ENCODE data around the gene RAB38.

RAB38 gene

GRCh38 chr11:88157370-88157769 lies 17.9 kb downstream of the RAB38 start:
- DNase-seq, result no peak
- no peaks in the 10 kb centered on the region for H3K36me3 ChIP-seq
- no peak overlapping the region for H3K4me3 ChIP-seq (ENCODE audit: low read depth, low read length)
- H3K27me3 ChIP-seq (ENCODE audit: insufficient read depth, low read depth, severe bottlenecking), result no peaks in the 10 kb centered on the region
- H3K9me3 ChIP-seq (ENCODE audit: severe bottlenecking), result peaks cover 2% of the 10 kb centered on the region
- no peak overlapping the region for H3K27ac ChIP-seq
- TF ChIP-seq, protein P1, sequence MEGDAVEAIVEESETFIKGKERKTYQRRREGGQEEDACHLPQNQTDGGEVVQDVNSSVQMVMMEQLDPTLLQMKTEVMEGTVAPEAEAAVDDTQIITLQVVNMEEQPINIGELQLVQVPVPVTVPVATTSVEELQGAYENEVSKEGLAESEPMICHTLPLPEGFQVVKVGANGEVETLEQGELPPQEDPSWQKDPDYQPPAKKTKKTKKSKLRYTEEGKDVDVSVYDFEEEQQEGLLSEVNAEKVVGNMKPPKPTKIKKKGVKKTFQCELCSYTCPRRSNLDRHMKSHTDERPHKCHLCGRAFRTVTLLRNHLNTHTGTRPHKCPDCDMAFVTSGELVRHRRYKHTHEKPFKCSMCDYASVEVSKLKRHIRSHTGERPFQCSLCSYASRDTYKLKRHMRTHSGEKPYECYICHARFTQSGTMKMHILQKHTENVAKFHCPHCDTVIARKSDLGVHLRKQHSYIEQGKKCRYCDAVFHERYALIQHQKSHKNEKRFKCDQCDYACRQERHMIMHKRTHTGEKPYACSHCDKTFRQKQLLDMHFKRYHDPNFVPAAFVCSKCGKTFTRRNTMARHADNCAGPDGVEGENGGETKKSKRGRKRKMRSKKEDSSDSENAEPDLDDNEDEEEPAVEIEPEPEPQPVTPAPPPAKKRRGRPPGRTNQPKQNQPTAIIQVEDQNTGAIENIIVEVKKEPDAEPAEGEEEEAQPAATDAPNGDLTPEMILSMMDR (IDR thresholded peaks at IDR 0.05; ENCODE audit: low read depth, low read length), result no peak

DNA sequence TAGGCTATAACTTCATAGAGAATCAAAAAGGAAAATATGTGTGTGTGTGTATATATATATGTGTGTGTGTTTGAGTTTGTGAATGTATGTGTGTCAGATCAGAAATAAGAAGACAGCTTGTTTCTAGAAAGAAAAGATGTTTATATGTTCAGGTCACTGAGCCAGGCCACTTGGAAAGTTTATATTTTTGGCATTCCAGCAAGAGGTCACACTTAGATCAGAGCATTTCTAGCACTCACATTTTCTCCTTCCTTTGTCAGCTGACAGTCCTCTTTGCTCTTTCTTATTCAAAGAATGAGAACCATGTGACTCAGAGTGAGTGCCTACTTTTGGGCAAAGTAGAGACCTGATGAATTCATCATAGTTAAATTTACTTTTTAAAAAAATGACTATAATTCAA lies 22.9 kb downstream of the RAB38 start:
- Histone ChIP-seq H3K27me3 (ENCODE audit: insufficient read depth, low read depth, severe bottlenecking) (no peaks in the 10 kb centered on the region), H3K9me3 (ENCODE audit: severe bottlenecking) (peaks cover 2% of the 10 kb centered on the region), H3K27ac (no peak overlapping the region), H3K4me3 (ENCODE audit: low read depth, low read length) (no peak overlapping the region), H3K36me3 (no peaks in the 10 kb centered on the region)
- TF ChIP-seq, protein P1 (IDR thresholded peaks at IDR 0.05; ENCODE audit: low read depth, low read length), result no peak
- no peak for DNase-seq

DNA sequence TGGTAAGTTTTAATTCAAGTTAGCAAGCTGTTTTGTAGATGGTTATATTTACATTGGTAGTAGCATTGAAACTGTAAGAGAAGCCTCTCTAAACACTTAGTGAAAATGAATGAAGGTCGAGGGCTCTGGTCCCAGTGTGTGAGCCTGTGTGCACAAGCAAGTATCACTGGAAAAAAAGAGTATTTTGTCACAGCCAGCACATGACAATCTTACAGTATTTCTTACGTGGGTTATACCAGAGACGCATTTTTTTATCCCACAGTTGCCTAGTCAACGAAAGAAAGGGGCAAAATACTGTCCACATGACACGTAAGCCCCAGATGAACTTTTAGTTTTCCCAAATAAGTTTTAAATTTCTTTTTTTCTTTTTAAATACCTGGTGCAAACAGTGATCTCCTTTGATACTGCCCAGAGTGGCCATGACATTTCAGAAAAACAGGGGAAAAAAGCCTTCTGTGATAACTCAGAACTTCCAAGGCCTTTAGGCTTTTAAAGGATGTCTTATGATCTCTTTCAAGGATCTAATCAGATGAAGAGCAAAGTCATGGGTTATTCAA lies 23.5 kb downstream of the RAB38 start:
- Histone ChIP-seq H3K9me3 (ENCODE audit: severe bottlenecking) (peaks cover 2% of the 10 kb centered on the region), H3K36me3 (no peaks in the 10 kb centered on the region), H3K27me3 (ENCODE audit: insufficient read depth, low read depth, severe bottlenecking) (no peaks in the 10 kb centered on the region), H3K4me3 (ENCODE audit: low read depth, low read length) (no peak overlapping the region), H3K27ac (no peak overlapping the region)
- no peak for DNase-seq
- TF ChIP-seq, protein P1 (IDR thresholded peaks at IDR 0.05; ENCODE audit: low read depth, low read length), result no peak

DNA sequence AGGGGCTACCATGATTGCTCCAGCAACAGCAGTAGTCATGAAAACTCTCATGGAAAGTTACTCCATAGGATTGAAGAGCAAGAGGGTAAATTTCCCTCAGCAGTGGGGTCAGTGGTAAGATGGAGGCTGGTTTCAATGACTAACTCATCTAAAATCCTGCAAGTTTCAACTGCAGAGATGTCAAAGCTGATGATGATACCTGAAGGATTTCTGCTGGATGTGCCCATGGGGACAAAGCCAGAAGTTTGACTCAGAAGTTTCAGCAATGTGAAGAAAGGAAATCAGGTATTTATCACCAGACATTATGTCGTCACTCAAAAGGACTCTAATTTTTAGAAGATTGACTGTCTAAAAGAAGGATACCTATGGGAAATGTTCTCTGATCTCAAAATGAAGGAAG lies 29.1 kb downstream of the RAB38 start:
- no peaks in the 10 kb centered on the region for H3K27me3 ChIP-seq (ENCODE audit: insufficient read depth, low read depth, severe bottlenecking)
- no peaks in the 10 kb centered on the region for H3K9me3 ChIP-seq (ENCODE audit: severe bottlenecking)
- no peaks in the 10 kb centered on the region for H3K36me3 ChIP-seq
- TF ChIP-seq, protein P1 (IDR thresholded peaks at IDR 0.05; ENCODE audit: low read depth, low read length), result no peak
- H3K4me3 ChIP-seq (ENCODE audit: low read depth, low read length), result no peak overlapping the region
- no peak overlapping the region for H3K27ac ChIP-seq
- no peak for DNase-seq

DNA sequence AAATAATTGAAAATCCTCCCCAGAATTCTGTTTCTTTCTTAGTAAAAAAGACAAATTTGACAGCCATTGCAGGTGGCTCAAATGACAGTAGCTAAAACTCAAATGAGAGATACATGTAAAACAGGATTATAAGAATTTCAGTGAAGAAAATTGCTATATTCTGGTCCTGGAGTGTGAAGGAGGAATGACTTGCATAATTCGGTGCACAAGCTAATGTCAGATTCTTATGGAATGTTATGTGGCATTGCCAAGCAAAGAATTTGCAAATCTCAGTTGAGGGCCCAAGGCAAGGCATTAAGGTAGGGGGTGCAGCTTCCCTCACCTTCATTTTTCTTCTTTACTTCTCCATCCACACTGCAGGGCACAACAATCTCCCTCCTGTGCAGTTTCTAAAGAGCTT lies 35.4 kb downstream of the RAB38 start:
- Histone ChIP-seq H3K36me3 (no peaks in the 10 kb centered on the region), H3K4me3 (ENCODE audit: low read depth, low read length) (no peak overlapping the region), H3K27ac (no peak overlapping the region), H3K9me3 (ENCODE audit: severe bottlenecking) (no peaks in the 10 kb centered on the region), H3K27me3 (ENCODE audit: insufficient read depth, low read depth, severe bottlenecking) (no peaks in the 10 kb centered on the region)
- TF ChIP-seq, protein P1 (IDR thresholded peaks at IDR 0.05; ENCODE audit: low read depth, low read length), result no peak
- DNase-seq, result no peak
